ENCODE measurements around the gene GLOD4.
"Not testable (repeated sequence)": the region's sequence is repeated elsewhere in the genome, so short reads cannot be mapped to it uniquely, and the experiment has no call there.

The GLOD4 gene

GRCh38 chr17:781805-782731 lies at the start of gene GLOD4, which contains the start of gene MRM3:
Gene GLOD4 (minus strand): TSS chr17:782280. CDS start chr17:782255, 25 bp downstream.
Gene MRM3 (plus strand): TSS chr17:782353. CDS start chr17:782379, 26 bp downstream.
- peak; percentile 98 for DNase-seq (ENCODE audit: low spot score)
- TF ChIP-seq CTCF (IDR thresholded peaks at IDR 0.05; ENCODE audit: extremely low read depth, insufficient read depth, missing control alignments) = no peak
- in situ Hi-C loops (cut with MboI; ENCODE audit: low pct_unique_long_range_greater_than_20kb, low sequenced_read_pairs, unreplicated experiment) = loop anchor here (10.0 kb wide), 1 partner anchor 203 kb away; no protein-coding TSS in a partner anchor

GRCh38 chr17:830950-831349 lies 48.9 kb upstream of the GLOD4 start:
- in situ Hi-C loops (cut with MboI; ENCODE audit: low pct_unique_long_range_greater_than_20kb, low sequenced_read_pairs, unreplicated experiment) = no loop called here
- DNase-seq (ENCODE audit: low spot score) = no peak
- no peak for TF ChIP-seq CTCF (IDR thresholded peaks at IDR 0.05; ENCODE audit: extremely low read depth, insufficient read depth, missing control alignments)

- TF ChIP-seq CTCF (IDR thresholded peaks at IDR 0.05; ENCODE audit: extremely low read depth, insufficient read depth, missing control alignments) = no peak
- in situ Hi-C loops (cut with MboI; ENCODE audit: low pct_unique_long_range_greater_than_20kb, low sequenced_read_pairs, unreplicated experiment) = no loop called here
- no peak for DNase-seq (ENCODE audit: low spot score)
These were observed 48.3 kb upstream of the GLOD4 start for GRCh38 chr17:830381-830780.

GRCh38 chr17:829614-830013 lies 47.5 kb upstream of the GLOD4 start:
- in situ Hi-C loops (cut with MboI; ENCODE audit: low pct_unique_long_range_greater_than_20kb, low sequenced_read_pairs, unreplicated experiment) = not testable (repeated sequence)

GRCh38 chr17:828761-829160 lies 46.7 kb upstream of the GLOD4 start:
- DNase-seq (ENCODE audit: low spot score) = no peak
- in situ Hi-C loops (cut with MboI; ENCODE audit: low pct_unique_long_range_greater_than_20kb, low sequenced_read_pairs, unreplicated experiment) = no loop called here
- TF ChIP-seq CTCF (IDR thresholded peaks at IDR 0.05; ENCODE audit: extremely low read depth, insufficient read depth, missing control alignments) = no peak

More at GRCh38 chr17:829614-830013, 47.5 kb upstream of the GLOD4 start:
- not testable (repeated sequence) for DNase-seq (ENCODE audit: low spot score)

GRCh38 chr17:826778-827177 lies 44.7 kb upstream of the GLOD4 start:
- TF ChIP-seq CTCF (IDR thresholded peaks at IDR 0.05; ENCODE audit: extremely low read depth, insufficient read depth, missing control alignments) = no peak
- in situ Hi-C loops (cut with MboI; ENCODE audit: low pct_unique_long_range_greater_than_20kb, low sequenced_read_pairs, unreplicated experiment) = no loop called here
- no peak for DNase-seq (ENCODE audit: low spot score)

GRCh38 chr17:825216-825615 lies 43.1 kb upstream of the GLOD4 start:
- TF ChIP-seq CTCF (IDR thresholded peaks at IDR 0.05; ENCODE audit: extremely low read depth, insufficient read depth, missing control alignments) = no peak
- in situ Hi-C loops (cut with MboI; ENCODE audit: low pct_unique_long_range_greater_than_20kb, low sequenced_read_pairs, unreplicated experiment) = no loop called here
- no peak for DNase-seq (ENCODE audit: low spot score)

Data from GM13977 (cell line).